Measurements from ENCODE around the gene TMEM218. TPM values are rescaled to one million over a fixed set of nuclear protein-coding genes. Genes with fewer than 3 reads are reported as not detected.
"Not testable (repeated sequence)": the region's sequence is repeated elsewhere in the genome, so short reads cannot be mapped to it uniquely, and the experiment has no call there.

The TMEM218 gene
- total RNA-seq, 1 donor from 2014 or later: 26.6 TPM

DNA sequence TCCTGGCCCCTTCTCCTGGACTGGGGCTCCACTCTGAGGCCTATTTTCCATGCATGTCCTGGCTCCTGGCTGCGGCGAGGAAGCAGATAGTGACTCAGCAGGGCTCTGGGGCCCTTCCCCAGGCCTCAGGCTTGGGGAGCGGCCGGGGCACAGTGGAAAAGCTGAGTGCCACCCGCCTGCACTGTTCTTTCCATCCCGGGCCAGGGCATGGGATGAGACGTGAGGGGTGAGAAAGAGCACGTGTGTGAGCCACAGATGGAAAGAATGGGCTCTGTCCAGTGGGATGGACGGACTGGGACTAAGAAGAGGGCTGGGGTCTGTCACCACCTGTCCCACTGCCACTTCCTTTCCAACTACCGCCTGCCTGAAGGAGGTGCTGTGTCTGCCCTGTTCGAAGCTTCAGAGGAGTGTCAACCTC lies 35.5 kb downstream of the TMEM218 start:
- no peak for DNase-seq

DNA sequence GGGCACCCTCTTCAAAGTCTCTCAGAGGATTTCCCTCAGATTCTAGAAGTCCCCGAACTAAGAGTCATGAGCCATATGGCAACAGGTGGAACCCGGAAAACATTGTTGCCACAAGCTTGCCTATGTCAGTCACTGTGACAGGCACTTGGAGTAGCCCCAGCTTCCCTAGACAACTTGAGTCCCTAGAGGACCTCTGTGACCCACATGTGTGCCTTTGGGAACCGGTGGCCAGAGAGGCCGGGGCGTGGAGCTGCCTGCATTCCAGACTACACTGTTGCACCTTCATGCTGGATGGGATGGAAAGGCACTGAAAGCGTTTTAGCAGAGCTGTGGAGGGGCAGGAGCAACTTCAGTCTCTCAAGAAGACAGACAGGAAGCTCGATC lies 36.2 kb downstream of the TMEM218 start:
- no peak for DNase-seq

DNA sequence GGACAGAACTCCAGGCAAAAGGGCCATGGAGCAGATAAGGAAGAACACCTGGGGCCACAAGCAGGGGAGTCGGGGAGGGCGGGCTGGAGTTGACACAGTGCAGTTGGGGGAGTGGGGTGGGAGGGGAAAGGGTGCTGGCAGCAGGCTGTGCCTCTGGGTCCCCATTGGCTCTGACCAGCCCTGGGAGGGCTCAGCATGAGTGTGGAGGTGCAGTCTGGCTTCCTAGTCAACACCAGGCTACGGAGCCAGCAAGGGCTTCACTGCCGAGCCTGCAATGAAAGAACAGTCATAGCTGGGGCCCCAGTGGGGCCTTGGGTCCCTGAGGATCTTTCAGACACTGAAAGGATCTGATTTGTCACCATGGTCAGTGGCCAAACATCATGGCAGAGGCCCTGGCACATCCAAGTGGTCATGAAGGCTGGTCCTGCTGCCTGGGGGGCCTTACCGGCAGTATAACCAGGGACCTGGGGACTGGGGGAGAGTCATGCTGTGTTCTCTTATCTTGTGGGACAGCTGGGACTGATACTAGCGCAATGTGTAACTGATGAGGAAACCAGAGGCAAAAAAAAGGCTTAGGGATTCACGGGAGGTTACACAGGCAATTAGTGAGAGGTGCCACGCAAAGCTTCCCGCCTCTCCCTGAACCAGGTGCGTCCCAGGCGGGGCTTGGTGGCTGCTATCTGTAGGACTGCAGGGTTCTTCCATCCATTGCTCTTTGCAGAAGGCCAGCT lies 36.8 kb downstream of the TMEM218 start:
- no peak for DNase-seq

DNA sequence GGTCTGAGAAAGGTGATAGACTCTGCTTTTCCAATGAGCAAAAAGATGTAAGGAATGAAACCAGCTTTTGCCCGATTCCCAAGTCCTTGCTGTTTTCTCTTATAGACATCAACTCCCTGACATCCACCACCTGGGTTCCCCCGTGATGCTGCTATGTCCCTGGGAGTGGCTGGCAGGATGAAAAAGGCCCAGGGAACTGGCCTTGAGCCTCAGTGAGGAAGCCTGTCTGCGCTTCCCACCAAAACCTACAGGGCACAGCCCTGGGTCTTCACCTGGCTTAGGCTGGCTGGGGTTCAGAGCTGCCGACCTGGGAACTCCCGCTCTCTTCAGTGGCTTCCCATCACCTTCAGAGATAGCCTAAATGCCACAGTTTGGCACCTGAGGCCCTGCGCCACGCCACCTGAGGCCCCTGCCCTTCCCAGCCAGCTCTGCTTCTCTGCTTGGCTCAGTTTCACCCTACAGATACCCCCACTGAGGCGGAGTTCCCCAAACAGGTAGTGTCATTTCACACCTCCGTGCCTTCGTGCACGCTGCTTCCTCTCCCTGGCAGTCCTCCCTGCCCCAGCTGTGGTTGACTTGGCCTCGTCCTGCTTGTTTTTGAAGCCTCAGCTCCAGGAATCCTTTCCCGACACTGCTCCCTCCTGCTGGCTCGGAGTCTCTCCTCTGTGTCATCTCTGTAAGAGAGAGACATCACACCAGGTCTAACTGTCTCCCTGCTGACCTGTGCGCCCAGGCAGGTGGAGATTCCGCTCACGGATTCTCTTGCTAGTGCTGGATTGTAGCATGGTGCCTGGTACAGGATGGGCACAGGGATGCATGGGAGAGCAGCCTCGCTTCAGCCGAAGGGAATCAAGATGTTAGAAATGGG lies 37.6 kb downstream of the TMEM218 start:
- no peak for DNase-seq

DNA sequence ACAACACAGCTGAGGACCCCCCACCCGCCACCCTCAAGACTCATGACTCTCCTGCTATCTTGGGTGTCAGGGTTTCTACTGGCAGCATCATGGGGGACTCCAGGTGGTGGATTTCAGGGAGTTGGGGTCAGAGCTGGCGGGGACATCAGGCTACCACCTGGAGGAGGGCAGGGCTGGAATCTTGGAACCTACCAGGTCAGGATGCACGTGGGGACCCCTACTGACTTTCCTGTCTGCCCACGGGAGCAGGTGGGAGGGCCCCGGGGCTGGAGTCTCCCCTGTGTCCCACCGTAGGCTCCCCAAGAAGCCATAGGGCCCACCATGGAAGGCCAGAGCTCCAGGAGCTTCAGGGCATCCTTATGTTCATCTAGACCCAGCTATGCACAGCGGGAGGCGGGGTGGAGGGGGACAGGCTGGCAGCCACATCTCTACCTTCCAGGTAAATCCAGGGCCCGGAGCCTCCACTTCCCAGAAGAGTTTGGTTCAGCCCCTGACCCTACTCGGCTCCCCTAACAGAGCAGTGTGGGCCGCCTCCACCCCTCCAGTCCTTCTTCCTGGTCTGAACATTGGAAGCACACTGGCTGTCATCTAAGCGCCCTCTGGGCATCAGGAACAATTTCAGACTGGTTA lies 38.4 kb downstream of the TMEM218 start:
- no peak for DNase-seq

DNA sequence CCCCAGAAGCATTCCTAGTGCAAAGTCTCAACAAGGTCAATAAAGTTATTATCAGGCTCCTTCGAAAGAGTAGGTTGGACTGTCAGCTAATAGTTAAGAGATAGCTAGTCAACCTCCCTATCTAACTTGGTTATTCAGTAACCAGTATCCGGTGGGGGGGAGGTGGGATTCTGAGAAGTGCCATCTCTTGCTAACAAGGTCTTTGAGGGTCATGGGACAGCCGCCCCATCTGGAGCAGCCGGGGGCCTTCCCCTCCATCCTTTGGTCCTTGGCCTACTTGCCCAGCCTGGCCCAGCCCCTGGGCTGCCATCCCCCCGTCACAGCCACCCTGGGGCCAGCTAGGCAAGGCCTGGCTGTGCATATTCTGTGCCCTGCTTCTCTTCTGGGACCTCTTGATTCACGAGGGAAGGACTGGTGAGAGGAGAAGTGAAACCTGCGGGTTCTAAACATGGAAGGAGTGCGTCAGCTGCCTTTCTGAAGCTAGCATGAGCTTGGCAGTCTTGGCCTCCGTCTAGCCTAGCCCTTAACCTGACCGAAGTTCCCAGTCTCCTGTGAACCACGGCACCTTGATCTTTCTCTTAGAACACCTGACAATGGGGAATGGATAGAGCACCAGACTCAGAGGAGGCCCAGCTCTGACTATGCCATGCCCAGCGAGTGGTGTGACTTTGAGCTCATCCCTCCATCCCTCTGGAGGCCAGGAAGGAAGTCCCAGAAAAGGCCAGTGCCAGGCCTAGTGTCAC lies 39.0 kb downstream of the TMEM218 start:
- no peak for DNase-seq

DNA sequence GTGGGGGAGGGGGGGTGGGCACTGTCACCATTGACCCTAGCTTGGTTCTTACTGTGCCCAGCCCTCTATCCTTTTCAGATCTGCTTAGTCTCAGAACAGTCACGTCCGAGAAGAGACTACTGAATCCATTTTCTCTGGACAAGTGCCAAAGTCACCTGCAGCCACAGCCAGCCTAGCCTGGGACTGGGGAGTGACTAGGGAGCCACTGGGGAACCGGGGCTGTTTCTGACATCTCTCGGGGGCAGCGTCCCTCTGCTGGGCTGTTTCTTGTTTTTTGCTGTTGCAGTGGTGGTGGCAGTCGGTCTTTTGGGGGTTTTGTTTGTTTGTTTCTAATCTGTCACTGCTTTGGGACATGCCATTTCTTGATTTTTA lies 39.6 kb downstream of the TMEM218 start:
- no peak for DNase-seq

DNA sequence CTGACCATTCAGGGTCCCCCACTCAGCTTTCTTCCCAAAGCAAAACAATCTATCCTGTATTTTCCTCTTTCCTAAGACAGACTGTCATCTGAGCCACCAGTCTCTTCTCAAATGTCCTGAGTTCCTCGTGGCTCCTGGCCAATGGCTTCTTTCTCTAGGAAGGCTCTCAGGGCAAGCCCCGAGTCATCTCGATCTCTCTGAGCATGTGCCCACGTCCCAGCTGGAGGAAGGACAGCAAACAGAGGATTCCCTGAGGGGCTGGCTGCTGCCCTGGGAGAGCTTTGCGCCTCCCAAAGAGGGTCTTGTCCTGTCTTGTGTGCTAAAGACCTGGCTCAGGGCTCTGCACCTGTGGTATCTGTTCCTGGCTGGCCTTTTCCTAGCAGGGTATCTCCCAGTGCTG lies 40.0 kb downstream of the TMEM218 start:
- DNase-seq: peak; percentile 33

DNA sequence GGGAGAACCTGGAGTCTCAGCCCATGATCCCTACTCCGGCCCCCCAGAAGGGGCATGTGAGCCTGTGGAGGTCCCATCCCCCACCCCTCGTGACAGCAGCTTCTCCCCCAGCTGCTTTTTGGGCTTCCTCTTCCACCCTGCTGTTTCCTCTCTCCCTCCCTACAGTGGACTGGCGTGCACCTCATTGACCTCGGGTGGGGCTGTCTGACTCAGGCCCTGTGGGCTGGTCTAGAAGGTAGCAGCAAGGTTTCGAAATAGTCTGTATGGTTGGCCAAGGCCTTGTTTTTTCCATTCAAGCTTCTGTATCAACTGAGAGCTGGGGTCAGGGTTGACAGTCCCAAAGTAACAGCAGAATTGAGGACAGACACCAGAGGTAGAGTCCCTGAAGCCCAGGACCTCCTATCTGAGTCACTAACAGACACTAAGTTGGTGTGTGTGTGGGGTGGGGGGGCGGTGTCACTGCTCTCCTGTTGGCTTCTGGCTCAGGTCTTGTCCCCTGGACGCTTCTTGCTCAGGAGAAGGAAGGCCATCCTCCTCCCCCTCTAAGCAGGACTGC lies 40.6 kb downstream of the TMEM218 start:
- DNase-seq: no peak

DNA sequence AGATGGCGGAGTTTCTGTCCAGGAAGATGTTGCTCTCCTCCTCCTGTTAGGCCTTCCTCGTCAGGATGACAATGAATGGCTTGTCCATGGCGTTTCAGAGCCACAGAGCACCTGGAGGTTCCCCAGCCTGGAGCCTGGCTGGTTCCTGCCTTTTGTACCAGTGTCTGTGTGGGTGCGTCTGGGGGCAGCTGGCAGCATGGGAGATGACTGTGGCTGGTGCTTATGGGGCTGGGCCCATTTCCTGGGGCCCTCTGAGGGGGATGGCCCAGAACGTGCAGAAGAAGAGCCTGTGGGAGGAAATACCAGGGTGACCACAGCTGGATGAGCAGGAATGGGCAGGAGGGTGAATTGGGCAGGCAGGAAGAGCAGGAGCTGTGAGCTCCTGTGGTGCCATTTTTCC lies 41.6 kb downstream of the TMEM218 start:
- no peak for DNase-seq

DNA sequence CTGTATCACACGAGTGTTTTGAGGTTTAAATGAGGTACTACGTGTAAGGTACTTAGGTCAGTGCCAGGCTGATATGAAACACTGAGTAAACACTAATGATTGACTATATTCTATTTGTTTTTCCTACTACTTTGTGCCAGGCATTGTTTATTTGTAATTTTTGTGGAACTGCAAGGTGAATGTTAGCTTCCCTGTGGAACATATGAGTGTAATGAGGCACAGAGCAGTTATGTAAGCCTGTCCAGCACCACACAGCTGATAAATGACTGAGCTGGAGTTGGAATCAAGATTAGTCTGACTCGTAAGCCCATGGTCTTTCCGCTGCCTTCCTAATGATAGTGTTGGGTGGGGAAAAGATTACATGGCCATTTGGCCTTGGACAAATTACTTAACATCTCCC lies 42.4 kb downstream of the TMEM218 start:
- DNase-seq: no peak

DNA sequence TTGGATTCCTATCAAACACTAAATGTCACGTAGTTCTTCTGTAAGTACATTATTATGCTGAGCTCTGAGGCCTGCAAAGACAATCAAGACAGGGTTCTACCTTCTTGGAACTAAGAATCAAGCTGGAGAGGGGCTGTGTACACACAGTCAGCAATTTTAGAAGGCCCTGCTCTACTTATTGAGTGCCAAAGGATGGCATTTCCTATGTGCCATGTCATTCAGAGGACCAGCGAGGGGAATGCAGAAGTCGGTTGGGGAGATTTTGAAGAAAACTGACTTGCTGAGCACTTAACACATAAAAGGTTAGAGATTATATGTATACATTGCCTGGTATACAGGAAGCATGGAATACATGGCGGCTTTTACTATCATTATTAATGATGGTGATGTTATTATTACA lies 43.1 kb downstream of the TMEM218 start:
- no peak for DNase-seq

DNA sequence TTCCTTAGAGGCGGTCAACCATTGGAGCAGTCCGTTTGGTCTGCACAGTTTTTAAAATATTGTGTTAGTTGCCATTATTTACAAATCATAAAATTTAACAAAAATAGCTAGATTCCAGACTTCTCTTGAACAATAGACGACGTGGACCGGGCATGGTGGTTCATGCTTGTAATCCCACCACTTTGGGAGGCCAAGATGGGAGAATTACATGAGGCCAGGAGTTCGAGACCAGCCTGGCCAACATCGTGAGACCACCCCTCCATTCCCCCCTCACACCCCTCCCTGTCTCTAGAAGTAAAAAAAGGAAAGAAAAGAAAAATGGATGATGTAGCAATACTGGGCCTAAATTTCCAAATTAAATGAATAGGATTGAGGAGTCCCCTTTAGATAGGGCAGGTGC lies 47.4 kb downstream of the TMEM218 start:
- DNase-seq: no peak

DNA sequence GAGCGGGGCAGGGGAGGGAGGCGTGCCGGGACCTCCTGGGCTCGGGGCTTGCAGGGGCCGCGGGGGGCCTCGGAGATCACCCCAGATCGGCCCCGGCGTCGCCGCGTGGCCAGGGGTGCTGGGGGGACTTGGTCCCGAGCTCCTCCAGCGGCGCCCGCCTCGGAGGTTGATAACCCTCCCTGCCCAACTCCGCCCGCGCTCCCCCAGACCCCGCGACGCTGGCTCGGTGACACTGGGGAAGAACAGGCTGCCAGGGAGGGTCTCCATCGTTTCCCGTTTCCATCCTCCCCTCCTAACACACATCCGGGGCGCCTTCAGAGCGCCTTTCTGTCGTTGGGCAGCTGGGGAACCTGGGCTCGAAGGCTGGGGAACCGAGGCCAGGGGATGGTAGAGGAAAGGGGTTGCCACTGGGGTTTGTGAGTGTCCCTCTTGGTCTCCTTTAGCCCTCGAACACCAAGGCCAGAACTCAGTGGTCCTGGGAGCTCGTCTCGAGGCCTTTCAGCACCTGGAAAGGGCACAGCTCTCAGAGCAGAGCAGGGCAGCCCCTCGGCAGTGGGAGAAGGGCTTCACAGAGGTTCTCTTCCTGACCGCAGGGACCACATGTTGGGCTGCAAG lies 47.9 kb downstream of the TMEM218 start:
- peak; percentile 11 for DNase-seq

DNA sequence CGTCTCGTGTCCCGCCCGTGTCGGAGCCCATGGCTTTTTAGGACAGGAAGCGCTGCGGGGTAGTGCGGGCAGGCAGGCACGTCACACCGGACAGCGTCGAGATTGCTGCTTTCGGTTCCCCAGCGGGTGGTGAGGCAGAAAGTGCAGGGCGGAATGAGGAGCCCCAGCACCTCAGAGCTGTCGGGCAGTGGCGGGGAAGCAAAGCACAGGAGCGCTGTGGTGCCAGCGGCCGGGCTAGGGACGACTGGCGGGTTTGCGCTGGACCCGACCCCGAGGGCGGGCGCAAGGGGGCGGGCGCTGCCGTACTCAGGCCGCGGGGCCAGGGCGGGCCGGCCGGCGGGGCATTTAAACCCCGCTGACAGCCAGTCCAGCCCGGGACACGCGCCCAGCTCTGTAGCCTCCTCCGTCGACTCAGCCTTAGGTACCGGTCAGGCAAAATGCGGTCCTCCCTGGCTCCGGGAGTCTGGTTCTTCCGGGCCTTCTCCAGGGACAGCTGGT lies 48.4 kb downstream of the TMEM218 start, which contains the start of gene SLC37A2:
TSS of gene SLC37A2 (plus strand) at position 375 of the 498 bp plus-strand sequence. CDS start at position 438, 63 bp downstream.
- DNase-seq: peak; percentile 62

DNA sequence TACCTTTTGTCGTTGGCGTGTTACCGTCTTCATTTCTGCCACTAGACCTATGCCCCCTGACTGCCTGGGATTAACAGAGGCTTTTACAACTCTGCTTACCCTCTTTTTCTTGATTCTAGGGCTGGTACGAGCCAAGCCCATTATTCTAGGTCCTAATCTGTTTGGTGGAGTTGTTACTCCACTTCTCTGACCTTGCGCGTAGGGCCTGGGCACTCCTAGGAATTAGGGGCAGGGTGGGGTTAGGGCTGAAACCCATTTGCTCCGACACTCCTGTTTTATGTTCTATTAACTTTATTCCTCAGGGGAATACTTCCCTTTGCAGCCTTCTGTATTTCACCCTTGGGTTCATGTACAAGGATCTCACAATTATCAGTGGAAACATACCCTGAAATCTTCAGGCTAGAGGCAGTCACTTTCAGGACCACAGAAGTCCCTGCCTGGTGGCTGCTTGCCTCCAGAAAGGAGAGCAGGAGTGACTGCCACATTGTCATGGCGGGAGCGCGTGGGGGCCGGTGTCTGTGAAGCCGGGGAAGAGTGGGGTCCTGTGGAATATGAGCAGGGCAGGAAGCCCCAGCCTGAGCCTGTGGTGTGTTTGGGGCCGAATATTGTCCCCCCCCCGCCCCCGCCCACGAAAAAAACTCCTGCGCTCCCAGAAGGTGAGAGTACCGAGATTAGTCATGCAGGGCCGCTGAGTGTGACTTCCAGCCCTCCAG lies 49.1 kb downstream of the TMEM218 start:
- DNase-seq: no peak

DNA sequence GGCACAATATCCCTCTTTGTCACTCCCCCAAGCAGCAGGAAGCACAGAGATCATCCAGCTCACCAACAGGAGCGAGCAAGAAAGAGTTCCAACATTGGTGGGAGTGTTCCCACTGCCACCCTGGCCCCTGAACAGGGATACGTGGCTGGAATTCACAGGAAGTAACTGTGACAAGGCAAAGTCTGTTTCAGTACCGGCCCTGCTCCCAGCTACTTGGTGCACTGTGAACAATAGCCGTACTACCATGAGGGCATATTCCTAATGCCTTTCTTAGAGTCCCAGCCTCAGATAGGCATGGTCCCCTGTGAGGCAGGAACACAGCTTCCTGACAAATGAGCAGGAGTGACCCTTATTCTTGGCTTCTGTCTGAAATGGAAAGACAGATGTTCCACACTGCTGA lies 50.1 kb downstream of the TMEM218 start:
- DNase-seq: no peak

DNA sequence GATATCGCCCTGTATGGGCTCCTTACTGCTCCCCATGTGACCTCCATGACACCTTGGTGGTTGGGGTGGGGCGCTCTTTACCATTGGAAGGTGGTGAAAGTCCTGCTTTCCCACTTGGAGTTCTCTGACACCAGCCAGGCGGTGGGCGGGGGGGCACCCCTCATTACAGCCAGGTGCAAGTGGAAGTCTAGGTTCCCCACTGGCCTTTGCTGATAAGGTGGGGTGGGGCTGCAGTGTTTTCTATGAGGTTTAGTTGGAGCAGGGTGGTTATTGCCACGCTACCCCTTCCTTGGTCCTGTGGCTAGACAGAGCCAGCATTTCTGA lies 53.8 kb downstream of the TMEM218 start:
- no peak for DNase-seq

DNA sequence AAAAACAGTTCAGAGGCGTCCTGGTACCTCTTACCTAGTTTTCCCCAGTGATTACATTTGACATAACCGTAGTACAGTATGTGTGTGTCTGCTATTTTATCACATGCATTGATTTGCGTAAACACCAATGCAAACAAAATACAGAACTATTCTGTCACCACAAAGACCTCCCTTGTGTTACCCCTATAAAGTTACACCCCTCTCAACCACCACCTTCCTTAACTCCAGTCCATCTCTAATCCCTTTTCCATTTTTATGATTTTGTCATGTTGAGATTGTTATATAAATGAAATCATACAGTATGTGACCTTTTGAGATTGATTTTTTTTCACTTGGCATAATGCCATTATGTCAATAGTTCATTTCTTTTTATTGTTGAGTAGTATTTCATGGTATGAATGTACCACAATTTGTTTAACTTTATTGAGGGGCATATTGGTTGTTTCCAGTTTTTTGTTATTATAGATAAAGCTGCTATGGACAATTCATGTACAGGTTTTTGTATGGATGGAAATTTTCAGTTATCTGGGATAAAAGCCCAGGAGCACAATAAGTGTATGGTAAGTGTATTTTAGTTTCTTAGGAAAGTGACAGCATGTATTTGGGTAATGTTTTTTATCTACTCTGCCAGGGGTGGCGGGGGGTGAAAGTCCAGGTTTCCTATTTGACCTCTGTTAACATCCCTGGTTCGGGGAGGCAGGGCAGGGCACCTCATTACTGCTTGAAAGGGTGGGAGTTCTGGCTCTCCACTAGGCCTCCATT lies 54.3 kb downstream of the TMEM218 start:
- no peak for DNase-seq

DNA sequence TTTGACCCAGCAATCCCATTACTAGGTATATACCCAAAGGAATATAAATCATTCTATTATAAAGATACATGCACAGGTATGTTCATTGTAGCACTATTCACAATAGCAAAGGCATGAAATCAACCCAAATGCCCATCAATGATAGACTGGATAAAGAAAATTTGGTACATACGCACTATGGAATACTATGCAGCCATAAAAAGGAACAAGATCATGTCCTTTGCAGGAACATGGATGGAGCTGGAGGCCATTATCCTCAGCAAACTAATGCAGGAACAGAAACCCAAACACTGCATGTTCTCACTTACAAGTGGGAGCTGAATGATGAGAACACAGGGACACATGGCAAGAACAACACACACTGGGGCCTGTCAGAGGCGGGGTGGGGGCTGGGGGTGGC lies 55.3 kb downstream of the TMEM218 start:
- DNase-seq: not testable (repeated sequence)
